Mononuclear cell (primary cell): ENCODE measurements around the gene IFI30. TPM values are rescaled to one million over a fixed set of nuclear protein-coding genes. Genes with fewer than 3 reads are reported as not detected.

Source experiments
- total RNA-seq: library from RNA; depleted of rRNA; stranded (reverse); fragments of >200 nt; gene quantifications from one replicate; pipeline ENCODE4 v1.2.3, GENCODE V29; 2012

The IFI30 gene
- total RNA-seq, 1 donor: 769 TPM

Other genes with a start within 250 kb of the IFI30 start
- gene CCDC124, start 240.8 kb upstream of the IFI30 start, total RNA-seq: 13.2 TPM
- gene KCNN1, start 206.7 kb upstream of the IFI30 start, total RNA-seq: under 0.01 TPM
- 123 TPM for gene ARRDC2, start 165.6 kb upstream of the IFI30 start, total RNA-seq
- gene IL12RB1, start 86.9 kb upstream of the IFI30 start, total RNA-seq: 26.9 TPM
- gene MAST3, start 76.0 kb upstream of the IFI30 start, total RNA-seq: 6.7 TPM
- 3.7 TPM for gene PIK3R2, start 20.6 kb upstream of the IFI30 start, total RNA-seq
- 4.3 TPM for gene MPV17L2, start 19.4 kb downstream of the IFI30 start, total RNA-seq
- 3.8 TPM for gene RAB3A, start 30.2 kb downstream of the IFI30 start, total RNA-seq
- not detected for gene PDE4C, start 52.6 kb downstream of the IFI30 start, total RNA-seq
- gene IQCN, start 100.6 kb downstream of the IFI30 start, total RNA-seq: 7.7 TPM
- 1,318 TPM for gene JUND, start 107.8 kb downstream of the IFI30 start, total RNA-seq
- gene LSM4, start 149.3 kb downstream of the IFI30 start, total RNA-seq: 62.4 TPM
- gene PGPEP1, start 166.8 kb downstream of the IFI30 start, total RNA-seq: 21.4 TPM
- not detected for gene GDF15, start 212.3 kb downstream of the IFI30 start, total RNA-seq
- 32.7 TPM for gene LRRC25, start 223.8 kb downstream of the IFI30 start, total RNA-seq
- gene SSBP4, start 245.6 kb downstream of the IFI30 start, total RNA-seq: 46.2 TPM